Activated naive CD4-positive, alpha-beta T cell treated with anti-CD3 and anti-CD28 coated beads, Interleukin-2, amount 50 U/mL, for 16 hours (primary cell): Measurements from ENCODE around the gene BRMS1.
A peak's percentile ranks its signal among the peaks of the same experiment; 100 is the strongest.
"Not testable (repeated sequence)": the region's sequence is repeated elsewhere in the genome, so short reads cannot be mapped to it uniquely, and the experiment has no call there.

Experiments
- DNase-seq: peaks from one replicate; pipeline ENCODE4 v3.0.0-alpha.2; 2020

Gene BRMS1, protein sequence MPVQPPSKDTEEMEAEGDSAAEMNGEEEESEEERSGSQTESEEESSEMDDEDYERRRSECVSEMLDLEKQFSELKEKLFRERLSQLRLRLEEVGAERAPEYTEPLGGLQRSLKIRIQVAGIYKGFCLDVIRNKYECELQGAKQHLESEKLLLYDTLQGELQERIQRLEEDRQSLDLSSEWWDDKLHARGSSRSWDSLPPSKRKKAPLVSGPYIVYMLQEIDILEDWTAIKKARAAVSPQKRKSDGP

DNA sequence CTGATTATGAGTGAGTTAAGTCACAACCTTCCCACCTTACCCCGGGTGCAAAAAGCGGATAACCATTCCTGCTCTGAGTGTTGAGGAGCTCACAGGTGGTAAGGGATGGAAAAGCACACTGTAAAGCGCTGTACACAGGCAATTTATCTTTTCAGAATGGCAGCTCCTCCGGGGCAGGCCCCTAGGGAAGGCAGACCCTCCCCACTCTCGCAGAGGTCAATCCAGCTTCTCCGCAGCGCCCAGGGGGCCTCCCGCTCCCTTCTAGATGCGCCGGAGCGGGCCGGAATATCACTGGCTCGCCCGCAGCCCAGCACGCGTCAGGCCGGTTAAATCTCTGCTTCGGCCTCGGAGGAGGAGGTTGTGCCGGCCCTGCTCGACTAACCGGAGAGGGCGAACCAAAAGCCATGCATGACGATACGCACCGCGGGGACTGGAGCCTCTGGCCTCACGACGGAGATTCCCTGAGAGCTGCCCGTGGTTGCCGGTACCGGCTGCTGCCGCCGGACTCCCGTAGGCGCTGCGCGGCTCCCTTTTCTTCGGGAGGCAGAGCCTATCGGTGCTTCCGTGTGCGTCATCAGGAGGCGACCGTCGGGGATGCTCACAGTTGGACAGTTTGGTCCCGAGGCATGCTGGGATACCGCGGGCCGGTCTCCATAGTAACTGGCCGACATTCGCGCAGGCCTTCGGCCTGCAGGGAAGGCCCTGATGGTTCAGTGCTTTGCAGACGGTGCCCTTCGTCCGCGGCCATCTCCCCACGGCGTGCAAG is at the start of gene BRMS1:
BRMS1 (minus strand) TSS at position 555 of the 766 bp plus-strand sequence. CDS start 2,870 bp downstream, outside the sequence.
- peak; percentile 95 for DNase-seq

DNA sequence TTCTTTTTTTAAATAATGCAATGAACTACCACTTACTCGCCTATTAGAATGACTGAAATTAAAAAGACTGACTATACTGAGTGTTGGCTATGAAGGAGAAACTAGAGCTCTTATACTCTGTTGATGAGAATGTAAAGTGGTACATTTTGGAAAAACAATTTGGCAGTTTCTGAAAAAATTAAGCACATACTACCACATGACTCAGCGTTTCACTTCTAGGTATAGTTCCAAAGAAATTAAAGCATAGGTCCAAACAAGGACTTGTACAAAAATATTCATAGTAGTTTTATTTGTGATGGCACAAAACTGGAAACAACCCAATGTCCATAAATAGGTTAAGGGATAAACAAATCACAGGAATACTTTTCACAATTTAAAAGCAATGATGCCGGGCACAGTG is 49.0 kb upstream of the BRMS1 start:
- no peak for DNase-seq

DNA sequence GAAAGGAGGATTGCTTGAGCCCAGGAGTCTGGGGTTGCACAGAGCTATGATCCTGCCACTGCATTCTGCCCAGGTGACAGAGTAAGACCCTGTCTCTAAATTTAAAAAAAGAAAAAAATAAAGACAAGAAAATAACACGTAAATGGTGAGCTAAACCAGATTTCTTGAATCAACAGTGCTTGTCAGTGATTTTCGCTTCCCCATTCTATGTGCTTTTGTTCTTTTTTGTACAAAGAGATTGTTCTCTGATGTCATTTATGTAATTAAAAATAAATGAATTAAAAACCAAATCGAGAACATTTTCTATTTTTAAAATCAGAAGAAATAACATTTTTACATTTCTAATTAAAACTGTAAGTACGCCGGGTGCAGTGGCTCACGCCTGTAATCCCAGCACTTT is 46.4 kb upstream of the BRMS1 start:
- no peak for DNase-seq

DNA sequence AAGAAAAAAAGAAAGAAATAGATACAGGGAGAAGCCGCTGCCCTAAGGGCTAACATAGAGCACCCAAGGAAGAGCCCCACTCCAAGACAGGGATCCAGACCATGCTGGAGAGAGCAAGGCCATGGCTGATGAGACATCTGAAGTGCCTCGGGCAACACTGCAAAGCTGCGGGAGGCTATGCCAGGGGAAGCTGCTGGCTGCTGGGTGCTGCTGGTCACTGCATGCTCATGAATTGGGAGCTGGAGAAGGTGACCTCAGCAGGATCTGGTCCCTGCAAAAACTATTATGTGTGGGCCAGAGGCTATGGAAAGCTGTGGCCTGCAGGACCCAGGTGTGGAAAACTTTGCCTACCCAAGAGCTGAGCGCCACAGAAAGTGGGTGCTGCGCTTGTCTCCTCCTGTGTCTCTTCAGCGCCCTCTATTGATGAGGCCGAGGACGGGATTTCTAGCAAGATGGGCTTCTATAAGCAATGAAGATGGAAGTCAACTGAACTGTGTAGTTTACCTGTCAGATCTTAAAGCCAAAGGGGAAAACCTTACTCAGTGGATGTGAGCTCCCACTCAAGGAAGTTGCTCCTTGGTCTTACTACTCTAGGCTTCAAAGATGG is 44.0 kb upstream of the BRMS1 start:
- DNase-seq, result peak; percentile 74

DNA sequence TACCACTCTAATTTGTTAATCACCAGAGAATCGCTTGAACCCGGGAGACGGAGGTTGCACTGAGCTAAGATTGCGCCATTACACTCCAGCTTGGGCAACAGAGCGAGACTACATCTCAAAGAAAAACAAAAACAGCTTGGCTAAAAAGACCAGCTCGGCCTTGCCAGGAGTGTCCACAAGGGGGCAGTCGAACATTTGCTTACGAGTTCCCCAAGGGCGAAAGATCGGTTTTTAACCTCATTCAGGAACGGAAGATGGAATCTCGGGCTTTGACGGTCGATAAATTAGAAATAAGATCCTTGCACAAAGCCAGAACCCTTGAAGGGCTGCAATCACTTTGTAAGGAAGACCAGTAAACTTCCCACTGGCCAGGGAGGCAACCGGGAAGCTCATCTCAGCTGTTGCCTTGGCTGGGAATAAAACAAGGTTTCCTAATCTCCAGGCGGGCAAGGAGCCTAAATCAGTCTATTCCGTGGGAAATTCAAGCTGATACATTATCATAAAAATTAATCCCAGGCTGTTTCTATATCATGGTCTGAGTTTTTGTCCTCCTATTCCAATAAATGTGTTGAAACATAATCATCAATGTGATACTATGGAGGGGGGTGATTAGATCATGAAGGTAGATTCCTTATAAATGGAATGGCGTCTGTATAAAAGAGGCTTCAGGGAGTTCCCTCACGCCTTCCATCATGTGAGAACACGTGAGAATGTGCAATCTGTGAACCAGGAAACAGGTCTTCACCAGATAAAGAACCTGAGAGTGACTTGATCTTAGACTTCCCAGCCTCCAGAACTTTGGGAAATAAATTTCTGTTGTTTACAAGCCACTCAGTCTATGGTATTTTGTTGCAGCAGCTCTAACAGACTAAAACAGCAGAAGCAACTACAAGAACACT is 41.5 kb upstream of the BRMS1 start:
- peak; percentile 83 for DNase-seq

DNA sequence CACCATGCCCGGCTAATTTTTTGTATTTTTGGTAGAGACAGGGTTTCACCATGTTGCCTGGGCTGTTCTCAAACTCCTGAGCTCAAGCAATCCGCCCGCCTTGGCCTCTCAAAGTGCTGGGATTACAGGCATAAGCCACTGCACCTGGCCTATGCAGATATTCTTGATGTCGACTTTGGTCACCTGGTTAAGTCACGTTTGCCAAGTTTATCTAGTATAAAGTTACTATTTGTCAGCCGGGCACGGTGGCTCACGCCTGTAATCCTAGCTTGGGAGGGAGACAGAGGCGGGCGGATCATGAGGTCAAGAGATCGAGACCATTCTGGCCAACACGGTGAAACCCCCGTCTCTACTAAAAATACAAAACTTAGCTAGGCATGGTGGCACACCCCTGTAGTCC is 39.4 kb upstream of the BRMS1 start:
- not testable (repeated sequence) for DNase-seq

DNA sequence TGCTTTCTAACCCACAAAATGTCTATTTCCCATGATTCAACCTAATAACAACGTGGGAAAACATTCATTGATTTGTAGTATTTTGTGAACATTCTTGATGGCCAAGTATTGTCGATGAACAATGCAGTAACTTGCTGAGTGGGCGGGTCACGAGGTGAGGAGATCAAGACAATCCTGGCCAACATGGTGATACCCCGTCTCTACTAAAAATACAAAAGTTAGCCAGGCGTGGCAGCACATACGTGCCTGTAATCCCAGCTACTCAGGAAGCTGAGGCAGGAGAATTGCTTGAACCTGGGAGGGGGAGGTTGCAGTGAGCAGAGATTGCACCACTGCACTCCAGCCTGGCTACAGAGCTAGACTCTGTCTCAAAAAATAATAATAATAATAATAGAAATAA is 35.4 kb upstream of the BRMS1 start:
- DNase-seq, result not testable (repeated sequence)

DNA sequence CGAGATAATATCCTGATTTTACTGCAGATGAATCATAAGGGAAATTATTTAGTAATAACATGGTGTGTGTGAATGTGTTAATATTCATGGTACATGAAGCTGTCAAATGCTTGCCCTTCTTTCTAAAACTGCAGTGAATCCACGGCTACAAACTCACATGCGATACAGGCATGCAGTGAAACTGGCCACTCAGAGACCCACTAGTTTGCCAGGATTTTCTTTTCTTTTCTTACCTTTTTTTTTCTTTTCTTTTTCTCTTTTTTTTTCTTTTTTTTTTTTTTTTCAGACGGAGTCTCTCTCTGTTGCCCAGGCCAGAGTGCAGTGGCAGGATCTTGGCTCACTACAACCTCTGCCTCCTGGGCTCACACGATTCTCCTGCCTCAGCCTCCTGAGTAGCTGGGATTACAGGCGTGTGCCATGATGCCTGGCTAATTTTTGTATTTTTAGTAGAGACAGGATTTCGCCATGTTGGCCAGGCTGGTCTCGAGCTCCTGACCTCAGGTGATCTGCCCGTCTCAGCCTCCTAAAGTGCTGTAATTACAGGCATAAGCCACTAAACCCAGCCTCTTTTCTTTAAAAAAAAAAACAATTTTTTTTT is 28.9 kb upstream of the BRMS1 start:
- DNase-seq, result not testable (repeated sequence)

DNA sequence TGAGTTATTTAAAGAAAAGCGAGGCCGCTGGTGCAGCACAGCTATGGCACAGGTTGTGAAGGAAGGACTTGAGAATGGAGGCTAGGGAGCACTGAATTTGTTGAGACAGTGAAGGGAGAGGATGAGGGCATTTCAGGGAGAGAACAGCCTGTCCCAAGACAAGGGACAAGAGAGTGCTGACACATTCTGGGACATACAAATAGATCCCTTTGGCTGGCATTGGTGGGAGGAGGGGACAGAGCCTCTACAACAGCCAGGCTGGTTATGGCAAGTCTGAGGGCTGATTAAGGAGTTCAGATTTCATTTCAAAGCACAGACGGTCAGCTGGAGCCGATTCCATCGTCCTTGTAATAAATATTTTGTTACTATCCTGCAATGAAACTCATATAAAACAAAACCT is 28.4 kb upstream of the BRMS1 start:
- no peak for DNase-seq

DNA sequence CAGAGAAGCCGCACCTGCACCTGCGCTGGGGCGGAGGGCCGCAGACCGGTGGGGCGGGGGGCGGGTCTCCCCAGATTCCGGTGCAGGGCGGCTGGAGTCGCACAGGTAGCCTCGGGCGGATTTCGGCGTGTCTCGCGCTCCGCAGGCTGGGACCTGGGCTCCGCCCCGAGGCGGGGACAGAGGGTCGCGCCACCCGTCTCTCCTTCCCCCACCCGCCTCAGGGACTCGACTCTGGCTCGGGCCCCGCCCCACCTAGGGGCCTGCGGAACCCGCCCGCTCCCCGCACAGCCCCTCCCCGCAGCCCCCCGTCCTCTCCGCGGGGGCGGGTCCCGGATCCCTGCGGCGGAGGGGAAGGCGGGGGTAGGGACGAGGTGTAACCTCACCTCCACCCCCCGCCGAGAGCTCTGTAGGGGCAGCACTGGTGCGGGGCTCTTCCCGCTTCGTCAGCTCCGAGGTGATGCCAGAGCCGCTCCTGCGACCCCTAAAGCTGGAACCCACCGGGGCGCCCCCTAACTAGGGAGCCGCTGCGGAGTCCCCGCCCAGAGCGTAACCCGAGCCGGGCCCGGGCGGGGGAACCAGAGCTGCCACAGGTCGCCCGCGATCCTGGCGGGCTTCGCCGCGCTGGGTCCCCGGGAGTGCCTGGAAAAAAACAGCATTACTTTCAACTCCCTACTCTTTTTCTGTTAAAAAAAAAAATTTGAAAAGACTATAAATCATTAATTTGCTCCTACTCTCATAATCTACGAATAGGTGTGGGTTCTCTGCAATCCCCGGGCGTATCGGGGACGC is 26.9 kb upstream of the BRMS1 start, which contains the start of gene SLC29A2:
SLC29A2 (minus strand) TSS at position 134 of the 789 bp plus-strand sequence. CDS start 169 bp downstream, outside the sequence.
- peak; percentile 87 for DNase-seq

DNA sequence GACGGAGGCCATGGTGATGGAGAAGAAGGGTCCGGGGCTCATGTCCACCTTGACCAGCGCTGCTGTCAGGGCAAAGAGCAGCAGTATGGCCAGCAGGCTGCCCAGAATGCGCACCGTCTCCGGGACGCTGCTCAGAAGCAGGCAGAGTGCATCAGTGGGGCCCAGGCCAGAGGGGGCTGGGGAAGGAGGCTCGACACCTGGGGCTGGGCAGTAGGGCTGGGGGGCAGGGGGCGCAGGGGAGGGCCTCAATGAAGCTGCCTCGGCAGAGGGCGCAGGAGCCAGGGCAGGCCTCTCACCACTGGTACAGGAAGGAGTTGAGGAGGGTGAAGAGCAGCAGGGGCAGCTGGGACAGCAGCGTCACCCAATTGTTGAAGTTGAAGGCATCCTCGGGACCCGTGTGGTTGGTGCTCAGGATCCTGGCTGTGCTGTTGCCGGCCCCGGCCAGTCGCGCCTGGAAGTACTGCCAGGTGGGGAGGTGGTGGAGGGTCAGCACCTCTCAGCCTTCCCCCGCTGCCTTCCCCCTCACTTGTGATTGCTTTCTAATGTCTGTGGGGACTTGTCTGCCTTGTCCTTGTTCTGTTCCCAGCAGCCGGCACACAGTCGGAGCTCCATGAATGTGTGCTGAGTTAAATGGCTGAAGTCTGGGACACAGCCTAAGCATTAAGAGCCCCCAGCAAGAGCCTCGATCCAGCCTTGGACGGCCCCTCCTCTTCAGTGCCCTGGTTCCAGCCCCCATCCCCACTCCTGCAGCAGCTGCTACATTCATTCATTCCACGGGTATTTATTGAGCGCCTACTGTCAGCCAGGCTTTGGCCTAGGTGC is 24.4 kb upstream of the BRMS1 start:
- no peak for DNase-seq

DNA sequence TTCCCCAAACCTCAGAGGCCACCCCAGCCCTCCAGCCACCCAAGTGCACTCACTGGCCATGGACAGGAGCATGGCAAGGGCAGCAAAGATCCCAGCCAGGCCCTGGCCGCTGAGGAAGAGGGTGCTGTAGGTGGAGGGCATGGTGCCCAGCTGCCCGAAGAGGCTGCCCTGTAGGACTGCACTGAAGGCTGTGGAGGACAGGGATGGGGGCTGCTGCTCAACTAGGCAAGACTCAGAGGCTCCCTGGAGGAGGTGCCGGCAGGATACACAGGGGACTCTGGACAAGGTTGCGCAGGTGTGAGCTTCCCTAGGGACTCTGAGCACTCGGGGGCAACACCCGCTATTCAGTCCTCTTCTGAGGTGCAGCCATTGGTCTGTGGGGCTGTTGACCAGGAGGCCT is 23.6 kb upstream of the BRMS1 start:
- no peak for DNase-seq

DNA sequence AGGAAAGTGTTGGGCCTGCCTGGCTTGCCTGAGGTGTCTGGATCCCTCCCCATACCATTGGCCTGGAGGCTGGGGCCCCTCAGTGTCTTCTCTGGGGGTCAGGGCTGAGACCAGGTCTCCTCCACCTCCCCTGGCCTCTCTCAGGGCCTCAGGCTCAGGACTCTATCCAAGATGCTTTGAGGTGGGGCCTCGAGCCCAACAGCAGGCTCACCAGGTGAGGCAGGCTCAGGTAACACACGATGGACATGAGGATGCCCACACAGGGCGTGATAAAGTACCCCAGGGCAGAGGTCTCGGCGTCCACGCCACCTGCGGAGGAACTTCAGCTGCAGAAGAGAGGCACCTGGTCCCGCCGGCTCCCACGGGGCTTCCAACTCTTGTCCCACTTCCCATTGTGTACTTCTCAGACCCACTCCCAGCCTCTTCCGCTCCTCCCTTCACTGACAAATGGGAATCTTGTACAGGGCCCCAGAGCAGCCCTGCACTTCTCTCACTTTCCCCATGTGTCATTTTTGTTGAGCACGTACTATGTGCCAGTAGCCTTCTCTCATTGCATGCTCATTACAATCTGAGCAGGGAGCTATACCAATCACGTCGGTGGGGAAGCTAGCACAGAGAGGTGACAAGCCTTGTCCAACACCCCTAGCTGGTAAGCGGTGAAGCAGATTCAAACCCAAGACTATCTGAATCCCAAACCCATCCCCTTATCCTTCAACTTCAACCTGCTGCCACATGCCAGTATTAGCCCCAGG is 22.8 kb upstream of the BRMS1 start:
- no peak for DNase-seq

DNA sequence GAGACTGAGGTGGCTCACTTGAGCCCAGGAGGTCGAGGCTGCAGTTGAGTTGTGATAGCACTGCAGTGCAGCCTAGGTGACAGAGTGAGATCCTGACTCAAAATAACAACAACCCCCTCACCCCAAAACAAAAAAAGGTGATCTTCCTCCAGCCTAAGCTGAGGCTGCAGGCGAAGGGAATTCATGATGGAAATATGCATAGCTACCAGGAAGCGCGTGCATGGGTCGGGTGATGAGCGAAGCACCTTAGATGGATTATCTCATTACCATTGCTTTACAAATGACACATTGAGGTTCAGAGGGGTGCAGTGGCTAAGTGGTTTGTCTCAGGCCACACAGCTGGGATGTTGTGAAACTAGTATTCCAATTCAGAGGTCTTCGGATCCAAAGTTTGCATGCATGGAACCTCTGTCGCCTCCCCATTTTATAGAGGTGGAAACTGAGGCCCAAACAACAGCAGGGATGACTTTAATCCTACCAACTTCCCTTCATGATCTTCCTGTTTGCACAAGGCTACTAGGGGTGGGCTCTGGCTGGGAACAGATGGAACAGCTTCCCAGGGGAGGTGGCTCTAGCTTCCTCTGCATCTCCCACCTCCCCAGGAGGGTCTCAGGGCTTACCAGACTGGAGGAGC is 22.1 kb upstream of the BRMS1 start:
- DNase-seq, result no peak

DNA sequence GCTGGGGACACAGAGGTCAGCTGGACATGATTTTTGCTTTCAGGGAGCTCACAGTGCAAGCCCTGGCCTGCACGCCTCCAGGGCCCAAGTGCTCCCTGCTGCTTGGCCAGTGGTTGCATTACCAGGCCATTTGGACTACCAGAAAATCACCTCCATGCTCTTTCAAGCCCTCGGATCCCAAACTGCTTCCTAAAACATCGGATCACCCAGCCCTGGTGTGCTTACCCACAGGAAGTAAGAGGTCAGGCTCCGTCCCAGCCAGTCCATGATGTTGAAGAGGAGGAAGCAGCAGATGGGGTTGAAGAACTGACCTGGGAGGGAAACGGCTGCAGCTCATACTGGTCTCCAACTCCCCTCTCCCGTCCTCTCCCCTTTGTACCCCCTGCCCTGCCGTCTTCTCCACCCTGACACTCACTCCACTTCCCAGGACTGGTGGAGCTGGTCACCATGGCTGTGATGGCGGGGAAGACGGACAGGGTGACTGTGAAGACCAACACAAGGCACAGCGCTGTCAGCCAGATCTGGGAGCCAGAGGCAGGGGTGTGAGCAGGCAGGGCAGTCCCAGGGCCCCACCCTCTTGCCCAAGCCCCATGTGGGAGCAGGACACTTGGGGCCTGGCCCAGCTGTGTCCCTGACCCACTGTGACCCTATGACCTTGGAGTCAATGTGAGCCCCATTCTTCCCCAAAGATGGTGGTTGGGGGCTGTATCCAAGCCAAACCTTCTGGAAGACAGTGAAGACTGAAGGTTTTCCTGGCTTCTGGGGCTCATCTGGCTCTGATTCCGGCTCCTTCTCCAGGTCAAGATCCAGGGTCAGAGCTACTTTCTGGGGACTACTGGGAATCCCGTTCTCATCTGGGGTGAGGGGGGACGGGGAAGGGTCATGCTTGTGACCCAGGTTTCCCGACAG is 21.1 kb upstream of the BRMS1 start:
- no peak for DNase-seq

DNA sequence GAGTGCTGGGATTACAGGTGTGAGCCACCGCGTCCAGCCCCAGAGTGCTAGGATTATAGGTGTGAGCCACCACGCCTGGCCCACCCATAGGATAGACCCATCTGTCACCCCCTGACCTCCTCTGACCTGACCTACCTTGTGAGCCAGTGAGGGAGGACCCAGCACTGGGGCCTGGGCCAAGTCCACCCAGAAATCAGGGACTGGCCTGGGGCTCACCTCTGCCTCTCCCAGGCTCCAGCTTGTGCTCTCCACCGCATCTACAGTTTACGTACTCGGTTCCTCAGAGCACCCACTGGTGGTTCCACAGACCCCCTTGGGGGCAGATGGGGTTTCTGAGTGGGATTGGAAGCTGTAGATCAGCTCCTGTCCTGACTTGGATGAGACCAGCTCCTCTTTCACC is 20.3 kb upstream of the BRMS1 start:
- DNase-seq, result no peak

DNA sequence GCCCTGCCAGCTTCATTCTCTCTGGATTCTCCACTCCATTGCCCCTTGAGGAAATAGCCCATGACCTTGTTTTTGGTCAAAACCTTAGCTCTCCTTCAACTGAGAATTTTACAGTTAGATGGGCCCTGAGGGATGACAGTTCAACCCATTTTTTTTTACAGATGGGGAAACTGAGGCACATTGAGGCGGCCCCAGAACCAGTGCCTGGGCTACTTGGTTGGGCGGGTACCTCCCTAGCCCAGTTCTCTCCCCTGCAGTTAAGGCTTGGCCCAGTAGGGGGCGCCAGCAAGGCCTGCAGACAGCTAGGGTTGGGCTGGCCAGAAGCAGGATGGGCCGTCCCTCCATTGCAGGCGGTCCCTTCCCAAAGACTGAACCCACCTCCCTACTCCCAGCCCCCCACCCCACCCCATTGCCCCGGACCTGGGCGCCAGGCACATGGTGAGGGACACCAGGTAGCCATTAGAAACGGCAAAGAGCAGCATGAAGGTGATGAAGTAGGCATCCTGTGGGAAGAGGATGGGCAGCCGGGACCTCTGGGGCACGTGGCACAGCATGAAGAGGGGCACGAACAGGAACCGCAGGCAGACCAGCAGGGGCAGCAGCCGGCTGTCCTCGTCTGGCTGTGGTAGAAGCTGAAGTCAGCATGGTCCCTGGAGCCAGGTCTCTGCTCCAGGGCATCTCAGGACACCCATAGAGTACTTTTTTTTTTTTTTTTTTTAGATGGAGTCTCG is 19.1 kb upstream of the BRMS1 start:
- peak; percentile 76 for DNase-seq

DNA sequence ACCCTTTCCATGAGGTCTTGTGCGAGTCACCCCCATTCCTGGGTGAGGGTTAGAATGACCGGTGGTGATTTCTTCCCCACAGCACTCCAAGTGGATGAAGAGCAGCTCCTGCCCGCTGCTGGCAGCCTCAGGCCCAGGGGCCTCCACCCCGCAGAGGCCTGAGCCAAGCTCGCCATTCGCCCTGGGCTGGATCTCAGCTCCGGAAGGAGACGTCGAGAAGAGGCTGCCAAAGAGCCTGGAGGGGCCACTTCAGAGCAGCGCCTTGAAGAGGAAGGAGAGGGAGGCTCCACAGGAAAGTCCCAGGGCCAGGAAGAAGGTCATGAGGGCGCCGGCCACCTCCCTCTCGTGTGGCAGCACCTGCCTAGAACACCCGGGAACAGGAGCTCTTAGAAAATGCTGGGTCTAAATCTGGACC is 18.3 kb upstream of the BRMS1 start:
- DNase-seq, result no peak
